Lower leg skin (tissue), 3 donors: ENCODE data around the gene FLT3.
"Not testable (repeated sequence)": the region's sequence is repeated elsewhere in the genome, so short reads cannot be mapped to it uniquely, and the experiment has no call there.

ENCODE experiments used
- POLR2A ChIP-seq, 2 donors: fragments of 450-650 bp; IDR thresholded peaks; one replicate each; pipeline ENCODE4 v1.6.1; 2016 to 2017; ENCODE audit warnings: antibody characterized with exemption in 2 of 2, mild to moderate bottlenecking in 1 of 2, moderate library complexity in 1 of 2
- TF ChIP-seq, protein P1 (sequence below), 3 donors: fragments of 450-650 bp; IDR thresholded peaks; one replicate each; pipeline ENCODE4 v1.5.1; 2016; ENCODE audit warnings: antibody characterized with exemption in 3 of 3, mild to moderate bottlenecking in 3 of 3, moderate library complexity in 2 of 3

DNA sequence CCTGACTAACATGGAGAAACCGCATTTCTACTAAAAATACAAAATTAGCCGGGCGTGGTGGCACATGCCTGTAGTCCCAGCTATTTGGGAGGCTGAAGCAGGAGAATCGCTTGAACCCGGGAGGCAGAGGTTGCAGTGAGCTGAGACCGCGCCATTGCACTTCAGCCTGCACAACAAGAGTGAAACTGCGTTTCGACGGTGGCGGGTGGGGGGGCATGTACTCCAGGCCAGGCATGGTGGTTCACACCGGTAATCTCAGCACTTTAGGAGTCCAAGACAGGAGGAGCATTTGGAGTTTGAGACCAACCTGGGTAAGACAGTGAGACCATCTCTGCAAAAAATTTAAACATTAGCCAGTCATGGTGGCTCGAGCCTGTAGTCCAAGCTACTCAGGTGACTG lies 136.2 kb downstream of the FLT3 start:
- TF ChIP-seq, protein P1, sequence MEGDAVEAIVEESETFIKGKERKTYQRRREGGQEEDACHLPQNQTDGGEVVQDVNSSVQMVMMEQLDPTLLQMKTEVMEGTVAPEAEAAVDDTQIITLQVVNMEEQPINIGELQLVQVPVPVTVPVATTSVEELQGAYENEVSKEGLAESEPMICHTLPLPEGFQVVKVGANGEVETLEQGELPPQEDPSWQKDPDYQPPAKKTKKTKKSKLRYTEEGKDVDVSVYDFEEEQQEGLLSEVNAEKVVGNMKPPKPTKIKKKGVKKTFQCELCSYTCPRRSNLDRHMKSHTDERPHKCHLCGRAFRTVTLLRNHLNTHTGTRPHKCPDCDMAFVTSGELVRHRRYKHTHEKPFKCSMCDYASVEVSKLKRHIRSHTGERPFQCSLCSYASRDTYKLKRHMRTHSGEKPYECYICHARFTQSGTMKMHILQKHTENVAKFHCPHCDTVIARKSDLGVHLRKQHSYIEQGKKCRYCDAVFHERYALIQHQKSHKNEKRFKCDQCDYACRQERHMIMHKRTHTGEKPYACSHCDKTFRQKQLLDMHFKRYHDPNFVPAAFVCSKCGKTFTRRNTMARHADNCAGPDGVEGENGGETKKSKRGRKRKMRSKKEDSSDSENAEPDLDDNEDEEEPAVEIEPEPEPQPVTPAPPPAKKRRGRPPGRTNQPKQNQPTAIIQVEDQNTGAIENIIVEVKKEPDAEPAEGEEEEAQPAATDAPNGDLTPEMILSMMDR (IDR thresholded peaks at IDR 0.05) = not testable (repeated sequence)
- TF ChIP-seq POLR2A (IDR thresholded peaks at IDR 0.05) = not testable (repeated sequence)
